Nephron progenitor cell (in vitro differentiated cells): Measurements from ENCODE around the gene VPS35.
A peak's percentile ranks its signal among the peaks of the same experiment; 100 is the strongest.

Experiments used
- DNase-seq: peaks from one replicate; pipeline ENCODE4 v3.0.0; 2021
- H3K27ac Mint-ChIP-seq: 2 replicates; pipeline ENCODE4 v1.8.0; 2021; ENCODE audit warnings: mild to moderate bottlenecking, moderate library complexity, mixed read lengths
- H3K27me3 Mint-ChIP-seq: 2 replicates; pipeline ENCODE4 v1.8.0; 2021; ENCODE audit warnings: mild to moderate bottlenecking, low read depth, mixed read lengths; ENCODE audit not compliant: poor library complexity
- H3K36me3 Mint-ChIP-seq: 2 replicates; pipeline ENCODE4 v1.8.0; 2021; ENCODE audit warnings: low read depth, mixed read lengths
- H3K4me1 Mint-ChIP-seq: 2 replicates; pipeline ENCODE4 v1.8.0; 2021; ENCODE audit warnings: mixed read lengths
- H3K4me3 Mint-ChIP-seq: 2 replicates; pipeline ENCODE4 v1.8.0; 2021; ENCODE audit warnings: mild to moderate bottlenecking, moderate library complexity, mixed read lengths
- H3K9me3 Mint-ChIP-seq: 2 replicates; pipeline ENCODE4 v1.8.0; 2021; ENCODE audit warnings: mild to moderate bottlenecking, moderate library complexity, mixed read lengths
- CTCF ChIP-seq: fragments of 200-600 bp; sonication (generic); IDR thresholded peaks from 2 replicates; pipeline ENCODE4 v1.5.0; 2021; ENCODE audit warnings: antibody characterized with exemption

The VPS35 gene

GRCh38 chr16:46673320-46674013 lies 15.5 kb downstream of the VPS35 start:
- Mint-ChIP-seq H3K27me3 (peaks cover 2% of the 10 kb centered on the region), H3K9me3 (no peaks in the 10 kb centered on the region), H3K27ac (no peak overlapping the region), H3K4me3 (no peak overlapping the region), H3K4me1 (no peaks in the 10 kb centered on the region), H3K36me3 (peaks cover 67% of the 10 kb centered on the region)
- TF ChIP-seq CTCF, result peak; percentile 97
- DNase-seq, result peak; percentile 41

GRCh38 chr16:46662123-46662522 lies 26.9 kb downstream of the VPS35 start:
- no peak for TF ChIP-seq CTCF
- no peak overlapping the region for H3K4me3 Mint-ChIP-seq
- H3K9me3 Mint-ChIP-seq, result no peaks in the 10 kb centered on the region
- peaks cover 78% of the 10 kb centered on the region for H3K36me3 Mint-ChIP-seq
- H3K27ac Mint-ChIP-seq, result no peak overlapping the region
- peaks cover 6% of the 10 kb centered on the region for H3K4me1 Mint-ChIP-seq
- no peaks in the 10 kb centered on the region for H3K27me3 Mint-ChIP-seq
- DNase-seq, result no peak

- TF ChIP-seq CTCF, result no peak
- peaks cover 3% of the 10 kb centered on the region for H3K9me3 Mint-ChIP-seq
- no peak for DNase-seq
- H3K36me3 Mint-ChIP-seq, result peaks cover 70% of the 10 kb centered on the region
- no peak overlapping the region for H3K4me3 Mint-ChIP-seq
- peak overlapping the region; percentile 96 for H3K27ac Mint-ChIP-seq
- H3K4me1 Mint-ChIP-seq, result peaks cover 6% of the 10 kb centered on the region
- no peaks in the 10 kb centered on the region for H3K27me3 Mint-ChIP-seq
These were observed 30.1 kb downstream of the VPS35 start for GRCh38 chr16:46658925-46659324.

GRCh38 chr16:46651305-46651704 lies 37.7 kb downstream of the VPS35 start:
- Mint-ChIP-seq H3K27me3 (peaks cover 4% of the 10 kb centered on the region), H3K9me3 (peaks cover 7% of the 10 kb centered on the region), H3K36me3 (peaks cover 16% of the 10 kb centered on the region), H3K4me3 (no peak overlapping the region), H3K27ac (no peak overlapping the region), H3K4me1 (no peaks in the 10 kb centered on the region)
- TF ChIP-seq CTCF, result no peak
- DNase-seq, result no peak

GRCh38 chr16:46650254-46650623 lies 38.7 kb downstream of the VPS35 start:
- no peak for TF ChIP-seq CTCF
- Mint-ChIP-seq H3K4me1 (no peaks in the 10 kb centered on the region), H3K27ac (no peak overlapping the region), H3K36me3 (peaks cover 5% of the 10 kb centered on the region), H3K9me3 (peaks cover 18% of the 10 kb centered on the region), H3K4me3 (no peak overlapping the region), H3K27me3 (peaks cover 4% of the 10 kb centered on the region)
- no peak for DNase-seq

- no peak for TF ChIP-seq CTCF
- DNase-seq, result no peak
- H3K4me3 Mint-ChIP-seq, result no peak overlapping the region
- peaks cover 23% of the 10 kb centered on the region for H3K9me3 Mint-ChIP-seq
- H3K36me3 Mint-ChIP-seq, result peaks cover under 1% of the 10 kb centered on the region
- H3K4me1 Mint-ChIP-seq, result no peaks in the 10 kb centered on the region
- H3K27me3 Mint-ChIP-seq, result peaks cover 5% of the 10 kb centered on the region
- H3K27ac Mint-ChIP-seq, result no peak overlapping the region
These were observed 39.3 kb downstream of the VPS35 start for GRCh38 chr16:46649588-46650253.
